Activated CD4-positive, alpha-beta T cell treated with anti-CD3 and anti-CD28 coated beads for 36 hours (primary cell): ENCODE results near the gene SAMSN1. TPM values are rescaled to one million over a fixed set of nuclear protein-coding genes. Genes with fewer than 3 reads are reported as not detected.
"Not testable (repeated sequence)": the region's sequence is repeated elsewhere in the genome, so short reads cannot be mapped to it uniquely, and the experiment has no call there.

Source experiments
- ATAC-seq: fragments of 200-7000 bp; cut with Tn5 transposase; one replicate; pipeline ENCODE4 v1.10.0; 2021; ENCODE audit warnings: mild to moderate bottlenecking, moderate library complexity
- CTCF ChIA-PET: fragments of 350-600 bp; sonication (Branson Sonifier 250); formaldehyde crosslinking; loops from one replicate; lab custom pipeline; 2021; ENCODE audit warnings: antibody characterized with exemption; lab: Charles Lee
- POLR2A ChIA-PET: fragments of 350-600 bp; sonication (Branson Sonifier 250); formaldehyde crosslinking; loops from one replicate; lab custom pipeline; 2021; ENCODE audit warnings: antibody characterized with exemption, inconsistent platforms; lab: Charles Lee
- DNase-seq: peaks from one replicate; pipeline ENCODE4 v3.0.0-alpha.2; 2020
- H3K27ac Mint-ChIP-seq: one replicate; pipeline ENCODE4 v1.8.0; 2021; ENCODE audit warnings: mixed read lengths
- H3K27me3 Mint-ChIP-seq: one replicate; pipeline ENCODE4 v1.8.0; 2021; ENCODE audit warnings: mixed read lengths
- H3K36me3 Mint-ChIP-seq: one replicate; pipeline ENCODE4 v1.8.0; 2021; ENCODE audit warnings: low read depth, mixed read lengths
- H3K4me1 Mint-ChIP-seq: one replicate; pipeline ENCODE4 v1.8.0; 2021; ENCODE audit warnings: mixed read lengths
- H3K4me3 Mint-ChIP-seq: one replicate; pipeline ENCODE4 v1.8.0; 2021; ENCODE audit warnings: mild to moderate bottlenecking, moderate library complexity, mixed read lengths
- H3K9me3 Mint-ChIP-seq: one replicate; pipeline ENCODE4 v1.8.0; 2021; ENCODE audit warnings: low read depth, mixed read lengths
- intact Hi-C, 2 experiments: fragments of 100-400 bp; cut with DNase I in 1 of 2; cut with micrococcal nuclease in 1 of 2; formaldehyde crosslinking; loops; one replicate each; pipeline versions ENCODE4 v1.14.2 to v1.15.1; 2022 to 2024; cut with DNase I, micrococcal nuclease
- total RNA-seq, 2 experiments: library from RNA; stranded (reverse); gene quantifications; one replicate each; pipeline ENCODE4 v1.2.3, GENCODE V29; 2021

The SAMSN1 gene
- total RNA-seq, 2 experiments from 2014 or later, result 39.8 to 43.5 TPM

DNA sequence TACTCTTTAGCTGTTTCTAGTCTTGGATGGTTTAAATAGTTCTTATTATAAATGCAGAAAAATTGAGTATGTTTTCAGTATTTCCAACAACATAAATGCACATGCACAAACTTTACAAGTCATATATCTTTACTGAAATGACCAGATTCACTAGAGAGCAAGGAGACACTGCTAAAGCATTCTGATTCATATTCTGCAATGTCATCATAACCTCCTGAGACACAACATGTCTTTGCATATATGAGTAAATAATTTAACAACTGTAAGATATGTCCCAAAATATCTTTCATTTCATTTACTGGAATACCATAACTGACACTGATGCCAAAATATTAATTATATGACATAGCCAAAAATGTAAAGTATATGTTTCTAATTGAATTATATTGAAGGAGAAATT is 16.8 kb upstream of the SAMSN1 start:
- Mint-ChIP-seq H3K27ac (no peak overlapping the region), H3K4me1 (peaks cover 9% of the 10 kb centered on the region), H3K36me3 (no peaks in the 10 kb centered on the region), H3K27me3 (no peaks in the 10 kb centered on the region), H3K4me3 (no peak overlapping the region), H3K9me3 (peaks cover 9% of the 10 kb centered on the region)
- no peak for DNase-seq
- CTCF ChIA-PET, result no interaction called here
- no peak for ATAC-seq
- POLR2A ChIA-PET, result no interaction called here
- intact Hi-C loops, result no loop called here

DNA sequence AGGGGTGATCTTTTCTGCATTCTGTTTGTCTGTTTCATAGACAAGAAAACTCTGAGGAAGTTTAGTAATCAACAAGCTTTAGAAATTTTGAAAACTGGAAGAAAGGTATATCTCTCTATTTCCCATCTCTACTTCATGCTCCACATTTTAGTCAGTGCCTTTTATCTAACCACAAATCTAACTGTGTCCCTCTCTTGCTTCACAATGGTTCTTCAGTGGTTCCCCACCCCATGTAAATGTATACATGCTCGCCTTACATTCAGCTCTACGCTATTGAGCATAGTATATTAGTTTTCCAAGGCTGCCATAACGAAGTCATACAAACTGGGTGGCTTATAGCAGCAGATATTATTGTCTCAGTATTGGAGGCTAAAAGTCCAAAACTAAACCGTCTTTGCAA is 14.4 kb upstream of the SAMSN1 start:
- H3K36me3 Mint-ChIP-seq, result no peaks in the 10 kb centered on the region
- intact Hi-C loops, result no loop called here
- peaks cover 14% of the 10 kb centered on the region for H3K4me1 Mint-ChIP-seq
- H3K9me3 Mint-ChIP-seq, result peaks cover 9% of the 10 kb centered on the region
- ATAC-seq (no peak), DNase-seq (no peak)
- H3K27ac Mint-ChIP-seq, result no peak overlapping the region
- no peaks in the 10 kb centered on the region for H3K27me3 Mint-ChIP-seq
- POLR2A ChIA-PET, result no interaction called here
- CTCF ChIA-PET, result interaction anchor here (0.6 to 1.0 kb wide), 2 partner anchors 13 to 72 kb away, joined by 3 read pairs; no protein-coding TSS in a partner anchor
- H3K4me3 Mint-ChIP-seq, result no peak overlapping the region

DNA sequence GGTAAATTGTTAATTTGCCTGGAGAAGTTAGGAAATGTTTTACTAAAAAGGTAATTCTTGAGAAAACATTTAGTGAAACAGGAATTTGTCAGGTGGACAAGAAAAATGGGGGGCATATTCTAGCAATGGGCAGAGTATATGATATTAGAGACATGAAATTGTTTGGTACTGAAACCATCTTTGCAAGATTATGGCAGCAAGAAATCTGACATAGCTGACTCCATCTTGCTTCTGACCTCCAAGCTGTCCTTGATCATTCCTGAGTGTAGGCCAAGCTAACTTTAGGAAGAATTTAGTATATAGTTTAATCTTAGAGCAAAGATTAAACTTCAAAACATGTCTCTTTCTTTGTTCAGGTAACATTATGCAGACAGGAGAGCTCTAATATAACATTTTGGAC is 14.0 kb upstream of the SAMSN1 start:
- peaks cover 9% of the 10 kb centered on the region for H3K9me3 Mint-ChIP-seq
- no peaks in the 10 kb centered on the region for H3K36me3 Mint-ChIP-seq
- ChIA-PET CTCF (interaction anchor here (1.0 kb wide), 1 partner anchor 14 kb away, joined by 3 read pairs; no protein-coding TSS in a partner anchor), POLR2A (no interaction called here)
- H3K27me3 Mint-ChIP-seq, result no peaks in the 10 kb centered on the region
- no peak for ATAC-seq
- no peak for DNase-seq
- peaks cover 18% of the 10 kb centered on the region for H3K4me1 Mint-ChIP-seq
- intact Hi-C loops, result no loop called here
- no peak overlapping the region for H3K4me3 Mint-ChIP-seq
- no peak overlapping the region for H3K27ac Mint-ChIP-seq

DNA sequence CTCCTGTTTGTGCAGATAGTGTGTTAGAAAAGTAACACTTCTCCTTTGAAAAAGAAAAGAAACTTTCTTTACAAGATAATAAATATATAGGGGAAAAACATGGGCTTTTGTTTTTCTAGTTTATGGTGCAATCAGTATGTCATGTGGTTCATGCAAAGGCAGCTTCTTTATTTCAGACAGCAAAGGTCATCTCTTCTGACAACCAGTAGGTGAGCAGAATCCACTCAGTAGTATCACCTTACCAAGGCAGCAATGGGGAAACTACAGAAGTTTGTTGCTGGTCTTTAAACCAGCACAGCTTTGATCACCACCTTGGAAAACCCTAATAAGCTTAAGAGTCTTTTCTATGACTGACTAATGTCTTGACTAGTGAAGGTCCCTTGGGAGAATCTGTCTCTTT is 13.0 kb upstream of the SAMSN1 start:
- ChIA-PET POLR2A (no interaction called here), CTCF (interaction anchor here (0.9 to 1.3 kb wide), 2 partner anchors 8 to 105 kb away, joined by 3 to 4 read pairs; no protein-coding TSS in a partner anchor)
- Mint-ChIP-seq H3K4me3 (no peak overlapping the region), H3K36me3 (no peaks in the 10 kb centered on the region), H3K27me3 (no peaks in the 10 kb centered on the region), H3K9me3 (peaks cover 9% of the 10 kb centered on the region), H3K4me1 (peaks cover 27% of the 10 kb centered on the region), H3K27ac (no peak overlapping the region)
- intact Hi-C loops, result no loop called here
- no peak for DNase-seq
- no peak for ATAC-seq

DNA sequence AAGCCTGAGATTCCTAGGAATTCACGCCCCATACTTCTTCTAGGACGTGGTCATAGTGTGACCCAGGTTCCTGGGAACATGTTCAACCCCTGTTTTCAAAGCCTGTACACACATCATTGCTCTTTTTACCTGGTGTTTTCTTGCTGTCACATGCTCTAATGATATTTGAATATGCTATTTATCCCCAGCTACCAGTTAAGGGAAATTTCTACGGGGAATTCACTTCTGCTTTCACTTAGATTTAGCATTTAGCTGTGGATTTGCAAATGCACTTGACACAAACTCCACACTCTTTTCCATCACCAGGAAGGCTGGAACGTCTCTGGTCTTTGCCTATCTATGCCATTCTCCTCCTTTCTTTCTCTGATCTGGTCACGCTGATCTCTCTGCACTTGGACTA is 11.3 kb upstream of the SAMSN1 start:
- intact Hi-C loops, result no loop called here
- POLR2A ChIA-PET, result no interaction called here

DNA sequence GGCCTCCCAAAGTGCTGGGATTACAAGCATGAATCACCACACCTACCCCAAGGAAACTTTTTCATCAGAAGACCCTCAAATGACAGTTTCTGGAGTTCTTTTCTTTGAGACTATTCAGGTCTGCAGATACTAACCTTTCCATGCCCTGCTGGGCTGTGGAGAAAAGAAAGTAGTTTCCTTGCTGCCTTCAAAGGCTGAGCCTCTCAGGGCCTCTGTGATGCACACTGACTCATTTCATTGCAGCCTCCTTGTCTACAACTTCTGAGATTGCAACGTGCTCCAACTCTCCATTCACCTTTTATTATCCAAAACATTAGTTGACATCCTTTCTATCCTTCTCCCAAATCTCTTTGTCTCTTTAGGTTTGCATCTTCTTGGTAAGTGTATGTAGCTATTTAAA is 8.8 kb upstream of the SAMSN1 start:
- Mint-ChIP-seq H3K9me3 (peaks cover 3% of the 10 kb centered on the region), H3K36me3 (peaks cover 2% of the 10 kb centered on the region), H3K4me3 (no peak overlapping the region), H3K4me1 (peaks cover 32% of the 10 kb centered on the region), H3K27ac (peak overlapping the region; percentile 71), H3K27me3 (no peaks in the 10 kb centered on the region)
- POLR2A ChIA-PET, result no interaction called here
- CTCF ChIA-PET, result no interaction called here
- peak; percentile 65 for DNase-seq
- peak; percentile 99 for ATAC-seq
- intact Hi-C loops, result no loop called here

More for the DNA sequence above, 11.3 kb upstream of the SAMSN1 start:
- Mint-ChIP-seq H3K9me3 (peaks cover 9% of the 10 kb centered on the region), H3K27ac (no peak overlapping the region), H3K36me3 (no peaks in the 10 kb centered on the region), H3K4me1 (peaks cover 27% of the 10 kb centered on the region), H3K4me3 (no peak overlapping the region), H3K27me3 (no peaks in the 10 kb centered on the region)
- no peak for ATAC-seq
- DNase-seq, result no peak
- CTCF ChIA-PET, result no interaction called here

DNA sequence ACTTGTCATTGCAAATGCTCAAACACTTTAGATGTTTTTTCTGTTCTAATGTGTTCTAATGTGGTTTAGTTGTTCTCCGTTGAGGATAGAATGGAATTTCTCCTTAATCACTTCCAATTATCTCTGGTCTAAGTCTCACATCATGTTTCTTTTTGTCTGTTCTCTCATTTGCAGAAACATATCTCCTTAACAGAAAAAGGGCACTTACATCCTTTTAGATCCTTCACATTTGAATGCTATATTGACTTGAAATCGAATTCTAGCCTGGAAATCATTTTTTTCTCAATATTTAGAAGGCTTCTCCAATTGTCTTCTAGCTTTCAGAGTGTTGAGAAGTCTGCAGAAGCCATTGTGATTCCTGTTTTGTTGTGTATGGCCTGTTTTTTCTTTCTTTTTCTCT is 7.3 kb upstream of the SAMSN1 start:
- Mint-ChIP-seq H3K36me3 (peaks cover 4% of the 10 kb centered on the region), H3K27me3 (no peaks in the 10 kb centered on the region), H3K9me3 (peaks cover 3% of the 10 kb centered on the region), H3K4me3 (no peak overlapping the region), H3K27ac (no peak overlapping the region), H3K4me1 (peaks cover 46% of the 10 kb centered on the region)
- no peak for ATAC-seq
- intact Hi-C loops, result no loop called here
- no peak for DNase-seq
- POLR2A ChIA-PET, result no interaction called here
- CTCF ChIA-PET, result no interaction called here

DNA sequence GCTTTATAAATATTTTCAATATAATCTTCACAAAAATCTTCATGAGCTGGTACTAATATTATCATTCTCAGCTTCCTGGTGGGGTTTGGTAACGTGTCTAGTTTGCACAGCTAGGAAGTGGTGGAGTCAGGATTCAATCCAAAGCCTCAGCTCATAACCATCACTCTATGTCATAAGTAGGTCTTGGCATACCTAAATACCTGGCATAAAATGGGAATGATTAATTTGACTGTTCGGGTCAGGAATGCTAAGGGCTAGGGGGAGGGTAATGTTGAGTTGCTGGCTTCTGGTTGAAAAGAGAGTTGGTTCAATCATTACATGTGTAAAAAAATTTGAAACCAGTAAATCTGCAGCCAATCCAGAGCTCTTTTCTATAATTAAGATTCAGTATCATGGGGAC is 5.6 kb upstream of the SAMSN1 start:
- Mint-ChIP-seq H3K9me3 (peaks cover 3% of the 10 kb centered on the region), H3K27ac (no peak overlapping the region), H3K36me3 (peaks cover 4% of the 10 kb centered on the region), H3K4me3 (no peak overlapping the region), H3K27me3 (no peaks in the 10 kb centered on the region), H3K4me1 (peaks cover 59% of the 10 kb centered on the region)
- no peak for ATAC-seq
- ChIA-PET POLR2A (no interaction called here), CTCF (interaction anchor here (1.2 to 2.1 kb wide), 2 partner anchors 52 to 186 kb away, joined by 3 to 4 read pairs; no protein-coding TSS in a partner anchor)
- intact Hi-C loops, result no loop called here
- DNase-seq, result no peak

DNA sequence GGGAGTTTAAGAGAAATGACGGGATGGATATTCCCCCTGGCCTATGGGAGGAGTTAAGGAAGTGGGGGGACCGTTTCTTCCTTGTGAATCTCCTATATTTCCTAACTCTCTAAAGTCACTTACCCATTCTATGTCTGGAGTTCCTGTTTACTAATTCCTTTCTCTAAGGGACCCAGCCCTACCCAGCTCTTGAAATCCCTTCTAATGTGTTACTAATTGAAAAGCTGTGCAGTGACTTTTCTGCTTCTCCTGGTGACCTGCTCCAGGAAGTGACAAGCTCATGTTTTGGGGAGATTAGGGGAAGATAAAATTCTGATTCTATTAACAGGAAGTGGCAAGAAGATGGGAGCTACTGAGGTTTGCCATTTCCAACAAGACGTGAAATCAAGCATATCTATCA is 4.0 kb upstream of the SAMSN1 start:
- intact Hi-C loops, result no loop called here
- ChIA-PET CTCF (interaction anchor here (0.9 to 2.1 kb wide), 4 partner anchors 9 to 53 kb away, joined by 4 to 9 read pairs (median 4); no protein-coding TSS in a partner anchor), POLR2A (no interaction called here)
- peak overlapping the region; percentile 56 for H3K27ac Mint-ChIP-seq
- ATAC-seq, result no peak
- H3K36me3 Mint-ChIP-seq, result peaks cover 4% of the 10 kb centered on the region
- DNase-seq, result no peak
- H3K9me3 Mint-ChIP-seq, result peaks cover 3% of the 10 kb centered on the region
- no peaks in the 10 kb centered on the region for H3K27me3 Mint-ChIP-seq
- H3K4me1 Mint-ChIP-seq, result peaks cover 54% of the 10 kb centered on the region
- no peak overlapping the region for H3K4me3 Mint-ChIP-seq

DNA sequence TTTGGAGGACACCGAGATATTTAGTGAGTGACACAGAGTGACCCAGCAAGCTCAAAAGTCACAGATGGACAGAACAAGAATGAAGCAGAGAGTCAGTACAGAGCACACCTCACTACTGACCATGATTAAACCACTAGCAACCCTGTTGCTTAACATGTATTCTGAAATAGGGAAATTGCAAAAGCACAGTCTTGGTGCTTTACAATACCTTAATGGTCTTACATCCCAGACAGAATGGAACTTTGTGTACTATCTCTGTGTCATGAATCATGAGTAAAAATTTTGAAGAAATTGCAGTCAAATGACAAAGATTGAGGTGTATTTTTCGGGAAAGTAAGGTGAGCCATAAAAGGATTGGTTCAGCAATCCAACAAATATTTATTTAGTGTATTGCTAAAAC is 2.7 kb upstream of the SAMSN1 start:
- intact Hi-C loops, result loop anchor here (1.0 to 10.0 kb wide), 10 partner anchors 21 to 1184 kb away; partner anchors contain the start of gene HSPA13 (in 2 of the 2)
- Mint-ChIP-seq H3K27ac (peak overlapping the region; percentile 69), H3K9me3 (peaks cover 3% of the 10 kb centered on the region), H3K36me3 (peaks cover 10% of the 10 kb centered on the region), H3K4me1 (peaks cover 50% of the 10 kb centered on the region), H3K4me3 (peak overlapping the region; percentile 69), H3K27me3 (no peaks in the 10 kb centered on the region)
- ChIA-PET POLR2A (no interaction called here), CTCF (no interaction called here)
- DNase-seq, result no peak
- ATAC-seq, result no peak

DNA sequence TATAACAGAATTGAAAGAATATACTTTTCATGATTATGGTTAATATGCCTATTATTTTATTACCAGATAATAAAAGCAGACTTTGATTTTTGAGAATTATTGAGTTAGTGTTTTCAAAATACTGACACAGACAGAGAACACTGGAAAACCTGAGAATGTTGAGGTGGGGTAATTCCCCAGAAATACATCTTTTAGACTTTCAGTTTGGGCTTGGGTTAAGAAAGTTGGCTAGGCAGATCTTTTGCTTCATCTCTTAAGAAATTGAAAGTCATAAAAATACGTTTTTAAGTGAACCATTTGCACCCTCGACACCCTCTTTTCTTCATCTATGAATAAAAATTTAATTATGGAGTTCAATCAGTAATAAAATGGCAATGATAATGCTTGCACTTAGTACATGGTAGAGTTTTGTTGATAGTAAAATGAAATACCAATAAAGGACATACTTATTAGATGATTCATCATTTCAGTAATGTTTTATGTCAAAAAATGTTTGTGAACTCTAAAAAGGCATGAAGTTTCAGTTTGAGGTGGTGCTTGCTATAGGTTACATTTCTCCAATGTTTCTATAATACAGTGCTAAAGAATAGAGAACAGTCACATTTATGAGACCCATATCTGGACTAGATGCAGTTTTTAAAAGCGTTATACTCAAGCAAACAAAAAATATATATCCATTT is 1.9 kb upstream of the SAMSN1 start:
- peaks cover 52% of the 10 kb centered on the region for H3K4me1 Mint-ChIP-seq
- intact Hi-C loops, result loop anchor here (1.0 to 10.0 kb wide), 12 partner anchors 21 to 1184 kb away; partner anchors contain the start of gene HSPA13 (in 2 of the 2)
- no peaks in the 10 kb centered on the region for H3K27me3 Mint-ChIP-seq
- DNase-seq (no peak), ATAC-seq (peak; percentile 71)
- peaks cover 3% of the 10 kb centered on the region for H3K9me3 Mint-ChIP-seq
- ChIA-PET POLR2A (no interaction called here), CTCF (interaction anchor here (1.3 kb wide), 2 partner anchors 12 to 20 kb away, joined by 3 to 11 read pairs; no protein-coding TSS in a partner anchor)
- H3K27ac Mint-ChIP-seq, result peak overlapping the region; percentile 89
- H3K4me3 Mint-ChIP-seq, result peak overlapping the region; percentile 69
- H3K36me3 Mint-ChIP-seq, result peaks cover 10% of the 10 kb centered on the region

DNA sequence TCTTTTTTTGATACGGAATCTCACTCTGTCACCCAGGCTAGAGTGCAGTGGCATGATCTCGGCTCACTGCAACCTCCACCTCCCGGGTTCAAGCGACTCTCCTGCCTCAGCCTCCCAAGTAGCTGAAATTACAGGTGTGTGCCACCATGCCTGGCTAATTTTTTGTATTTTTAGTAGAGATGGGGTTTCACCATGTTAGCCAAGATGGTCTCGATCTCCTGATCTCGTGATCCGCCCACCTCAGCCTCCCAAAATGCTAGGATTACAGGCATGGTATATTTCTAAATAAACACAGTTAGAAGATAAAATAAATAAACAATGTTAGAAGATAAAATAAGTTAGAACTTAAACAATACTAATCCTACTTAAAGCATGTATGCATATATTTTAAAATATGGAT is 604 bp upstream of the SAMSN1 start:
- CTCF ChIA-PET, result interaction anchor here (1.3 kb wide), 2 partner anchors 11 to 19 kb away, joined by 3 to 11 read pairs; no protein-coding TSS in a partner anchor
- not testable (repeated sequence) for H3K27me3 Mint-ChIP-seq
- H3K4me1 Mint-ChIP-seq, result peaks cover 52% of the 10 kb centered on the region

More for the DNA sequence above, 604 bp upstream of the SAMSN1 start:
- H3K36me3 Mint-ChIP-seq, result peaks cover 10% of the 10 kb centered on the region
- POLR2A ChIA-PET, H3K4me3 Mint-ChIP-seq, H3K27ac Mint-ChIP-seq, H3K9me3 Mint-ChIP-seq, DNase-seq, ATAC-seq: not testable (repeated sequence)
- intact Hi-C loops, result loop anchor here (1.0 to 10.0 kb wide), 12 partner anchors 12 to 1186 kb away; partner anchors contain the start of gene HSPA13 (in 2 of the 2)
